Ovary (tissue), 9 donors: ENCODE measurements around the gene GOLT1A. TPM values are rescaled to one million over a fixed set of nuclear protein-coding genes. Genes with fewer than 3 reads are reported as not detected.

Experiments used
- DNase-seq, 5 donors: peaks; one replicate each; pipeline ENCODE4 v3.0.0-alpha.2; 2019 to 2020
- H3K27ac ChIP-seq, 2 donors: fragments of 200-600 bp; one replicate each; pipeline versions ENCODE4 v1.5.1 to v1.8.0; 2019 to 2022
- H3K27me3 ChIP-seq: fragments of 200-600 bp; one replicate; pipeline ENCODE4 v1.8.0; 2022
- H3K36me3 ChIP-seq: fragments of 200-600 bp; sonication (generic); one replicate; pipeline ENCODE4 v1.5.1; 2019
- H3K4me1 ChIP-seq: one replicate; pipeline ENCODE4 v1.8.1; 2013; ENCODE audit warnings: mild to moderate bottlenecking, moderate library complexity; ENCODE audit not compliant: insufficient read depth
- H3K4me3 ChIP-seq: fragments of 200-600 bp; sonication (generic); one replicate; pipeline ENCODE4 v1.5.1; 2017
- H3K9me3 ChIP-seq, 2 donors: fragments of 200-600 bp in 1 of 2; sonication (generic) in 1 of 2; one replicate each; pipeline versions ENCODE4 v1.5.1 to v1.8.1; 2013 to 2019; ENCODE audit warnings: mild to moderate bottlenecking in 1 of 2, moderate library complexity in 1 of 2
- CTCF ChIP-seq, 3 donors: fragments of 450-650 bp in 2 of 3; fragments of 200-600 bp in 1 of 3; IDR thresholded peaks; one replicate each; pipeline versions ENCODE4 v1.5.1 to v1.8.0; 2016 to 2022; ENCODE audit warnings: antibody characterized with exemption in 3 of 3, mild to moderate bottlenecking in 1 of 3
- EP300 ChIP-seq: sonication (generic); formaldehyde crosslinking; IDR thresholded peaks from one replicate; pipeline ENCODE4 v1.6.1; 2017; ENCODE audit warnings: antibody characterized with exemption
- POLR2A ChIP-seq: fragments of 450-650 bp; IDR thresholded peaks from one replicate; pipeline ENCODE4 v1.6.1; 2017; ENCODE audit warnings: antibody characterized with exemption, mild to moderate bottlenecking, moderate library complexity
- WGBS, 3 donors: extraction: QIAGEN DNeasy Blood & Tissue Kit in 1 of 3; methylation state at CpG; one replicate each; pipeline versions ENCODE4 v1.1.5 to v1.1.7; 2013 to 2017; 5-methylcytosine and 5-hydroxymethylcytosine counted together
- intact Hi-C, 4 donors: fragments of 100-400 bp; cut with DNase I; formaldehyde crosslinking; loops; one replicate each; pipeline versions ENCODE4 v1.11.0 to v1.15.1; 2022 to 2023
- polyA plus RNA-seq, 2 donors: library from polyadenylated mRNA; stranded (reverse); fragments of 200-250 nt in 1 of 2; fragments of 350-450 nt in 1 of 2; fragmentation: Illumina TruSeq in 1 of 2; extraction: RNeasy Lipid Tissue Mini Kit (QIAGEN cat#74804) in 1 of 2; gene quantifications; one replicate each; pipeline ENCODE4 v1.2.3, GENCODE V29; 2013 to 2014
- total RNA-seq, 7 donors: library from RNA; depleted of rRNA in 2 of 7; stranded (reverse); fragments of >200 nt in 2 of 7; fragmentation: NEBNext Ultra II Directional in 3 of 7; extraction: Animal tissue kit (Norgen Biotek cat#: 25700) in 3 of 7; gene quantifications; one replicate each; pipeline versions ENCODE4 v1.1.0 to v1.2.4, GENCODE V29; 2016 to 2023
- donor health status: DM: no; HTN: no; CAD: no; lungs with moderate emphysema.
- donor health status: DM: no; HTN: no; CAD: no.
- donor health status: Bipolar disorder and iron deficiency.
- donor health status: DM: yes; HTN: yes; CAD: no.
- donor health status: DM: no; HTN: no; CAD: no.
- donor health status: DM: yes; HTN: yes; CAD: no.

The GOLT1A gene
- total and polyA plus RNA-seq, 9 donors: 0.27 to 3.9 (median 0.41) TPM; not detected in 6

- no peaks in the 10 kb centered on the region for H3K27me3 ChIP-seq
- H3K4me1 ChIP-seq: peaks cover 10% of the 10 kb centered on the region
- no peaks in the 10 kb centered on the region for H3K9me3 ChIP-seq
- no peak overlapping the region for H3K27ac ChIP-seq
- 91 to 92% (median 92%) methylated on average over 15 of the region's 15 CpGs for WGBS, 3 donors
- peak in 1 of 5 donors; percentile 12 for DNase-seq
- TF ChIP-seq CTCF (IDR thresholded peaks at IDR 0.05) (no peak), POLR2A (no peak), EP300 (no peak)
- intact Hi-C loops: no loop called here
- H3K4me3 ChIP-seq: no peak overlapping the region
- no peaks in the 10 kb centered on the region for H3K36me3 ChIP-seq
Observed at GRCh38 chr1:204154568-204155255, 59.1 kb downstream of the GOLT1A start.

GRCh38 chr1:204153667-204154066 is 60.1 kb downstream of the GOLT1A start:
- intact Hi-C loops: no loop called here
- TF ChIP-seq EP300 (no peak), POLR2A (no peak), CTCF (IDR thresholded peaks at IDR 0.05) (no peak)
- Histone ChIP-seq H3K36me3 (no peaks in the 10 kb centered on the region), H3K9me3 (no peaks in the 10 kb centered on the region), H3K4me1 (peaks cover 10% of the 10 kb centered on the region), H3K27me3 (no peaks in the 10 kb centered on the region), H3K4me3 (no peak overlapping the region), H3K27ac (no peak overlapping the region)
- 93 to 95% (median 94%) methylated on average over 5 of the region's 5 CpGs for WGBS, 3 donors
- DNase-seq: peak in 1 of 5 donors; percentile 17

GRCh38 chr1:204152310-204153044 is 61.3 kb downstream of the GOLT1A start:
- 26 to 33% (median 29%) methylated on average over 19 to 25 of the region's 25 CpGs for WGBS, 3 donors
- no peak for TF ChIP-seq EP300
- no peak for TF ChIP-seq CTCF (IDR thresholded peaks at IDR 0.05)
- no peak for TF ChIP-seq POLR2A
- Histone ChIP-seq H3K9me3 (no peaks in the 10 kb centered on the region), H3K4me1 (peaks cover 10% of the 10 kb centered on the region), H3K27me3 (no peaks in the 10 kb centered on the region), H3K4me3 (peak overlapping the region; percentile 62), H3K36me3 (no peaks in the 10 kb centered on the region), H3K27ac (peak overlapping the region; percentile 66 to 83)
- intact Hi-C loops: no loop called here
- DNase-seq: peak in 2 of 5 donors; percentile 54 to 56

- Histone ChIP-seq H3K27ac (peak within 1 kb of the TSS; percentile 66 to 83), H3K4me1 (peaks cover 10% of the 10 kb centered on the region), H3K36me3 (no peaks in the 10 kb centered on the region), H3K27me3 (no peaks in the 10 kb centered on the region), H3K4me3 (peak within 1 kb of the TSS; percentile 62), H3K9me3 (no peaks in the 10 kb centered on the region)
- no peak for TF ChIP-seq EP300
- TF ChIP-seq POLR2A: peak; percentile 39
- peak in 1 of 3 donors; percentile 12 for TF ChIP-seq CTCF (IDR thresholded peaks at IDR 0.05)
- intact Hi-C loops: no loop called here
- peak; percentile 88 to 89 (median 88) for DNase-seq
- 0 to 1% (median 1%) methylated on average over 40 to 84 of the region's 94 CpGs for WGBS, 3 donors
Observed at GRCh38 chr1:204151552-204152309, 62.1 kb downstream of the GOLT1A start, which contains the start of gene ETNK2. TSS of gene ETNK2 (minus strand) at chr1:204152044. CDS start at chr1:204151852, 192 bp downstream.
